Measurements from ENCODE around the gene RUBCN.

DNA sequence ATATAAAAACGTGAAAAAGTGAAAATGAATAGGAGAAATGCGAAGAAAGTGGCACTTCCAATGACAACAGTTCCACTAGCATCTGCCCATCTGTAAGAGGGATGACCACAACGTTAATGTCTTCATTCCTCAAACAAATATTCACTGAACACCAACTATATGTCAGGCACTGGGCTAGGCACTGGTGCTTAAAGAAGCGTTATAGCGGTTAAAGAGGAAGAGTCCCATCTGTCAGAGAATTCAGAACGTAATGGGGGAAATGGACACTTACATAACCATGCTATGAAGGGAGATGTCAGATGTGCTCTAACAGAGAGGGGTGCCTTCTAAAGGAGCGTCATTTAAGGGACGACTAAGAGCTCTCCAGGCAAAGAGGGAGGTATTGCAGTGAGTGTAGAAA lies 8.2 kb downstream of the RUBCN start:
- TF ChIP-seq ASH2L (IDR thresholded peaks at IDR 0.05; ENCODE audit: borderline replicate concordance, low read depth) (no peak), CBX3 (IDR thresholded peaks at IDR 0.05; ENCODE audit: borderline replicate concordance, low read depth) (no peak), ZNF384 (IDR thresholded peaks at IDR 0.05; ENCODE audit: borderline replicate concordance, low read depth, low read length) (no peak), HCFC1 (IDR thresholded peaks at IDR 0.05; ENCODE audit: low read length) (no peak)
- TF ChIP-seq, protein P1, sequence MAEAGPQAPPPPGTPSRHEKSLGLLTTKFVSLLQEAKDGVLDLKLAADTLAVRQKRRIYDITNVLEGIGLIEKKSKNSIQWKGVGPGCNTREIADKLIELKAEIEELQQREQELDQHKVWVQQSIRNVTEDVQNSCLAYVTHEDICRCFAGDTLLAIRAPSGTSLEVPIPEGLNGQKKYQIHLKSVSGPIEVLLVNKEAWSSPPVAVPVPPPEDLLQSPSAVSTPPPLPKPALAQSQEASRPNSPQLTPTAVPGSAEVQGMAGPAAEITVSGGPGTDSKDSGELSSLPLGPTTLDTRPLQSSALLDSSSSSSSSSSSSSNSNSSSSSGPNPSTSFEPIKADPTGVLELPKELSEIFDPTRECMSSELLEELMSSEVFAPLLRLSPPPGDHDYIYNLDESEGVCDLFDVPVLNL (IDR thresholded peaks at IDR 0.05; ENCODE audit: low read depth, low read length), result no peak
- TF ChIP-seq, protein P2, sequence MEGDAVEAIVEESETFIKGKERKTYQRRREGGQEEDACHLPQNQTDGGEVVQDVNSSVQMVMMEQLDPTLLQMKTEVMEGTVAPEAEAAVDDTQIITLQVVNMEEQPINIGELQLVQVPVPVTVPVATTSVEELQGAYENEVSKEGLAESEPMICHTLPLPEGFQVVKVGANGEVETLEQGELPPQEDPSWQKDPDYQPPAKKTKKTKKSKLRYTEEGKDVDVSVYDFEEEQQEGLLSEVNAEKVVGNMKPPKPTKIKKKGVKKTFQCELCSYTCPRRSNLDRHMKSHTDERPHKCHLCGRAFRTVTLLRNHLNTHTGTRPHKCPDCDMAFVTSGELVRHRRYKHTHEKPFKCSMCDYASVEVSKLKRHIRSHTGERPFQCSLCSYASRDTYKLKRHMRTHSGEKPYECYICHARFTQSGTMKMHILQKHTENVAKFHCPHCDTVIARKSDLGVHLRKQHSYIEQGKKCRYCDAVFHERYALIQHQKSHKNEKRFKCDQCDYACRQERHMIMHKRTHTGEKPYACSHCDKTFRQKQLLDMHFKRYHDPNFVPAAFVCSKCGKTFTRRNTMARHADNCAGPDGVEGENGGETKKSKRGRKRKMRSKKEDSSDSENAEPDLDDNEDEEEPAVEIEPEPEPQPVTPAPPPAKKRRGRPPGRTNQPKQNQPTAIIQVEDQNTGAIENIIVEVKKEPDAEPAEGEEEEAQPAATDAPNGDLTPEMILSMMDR (IDR thresholded peaks at IDR 0.05 in 2 of 3, conservative IDR thresholded peaks at IDR 0.05 in 1 of 3; ENCODE audit: control insufficient read depth in 2 of 3, extremely low read depth in 1 of 3, insufficient read depth in 1 of 3, low read depth in 3 of 3, low read length in 3 of 3), result no peak

Data from GM12878 (cell line).